Activated T-cell treated with anti-CD3 and anti-CD28 coated beads for 1 hour (primary cell): Measurements from ENCODE around the gene SGO1.
"Not testable (repeated sequence)": the region's sequence is repeated elsewhere in the genome, so short reads cannot be mapped to it uniquely, and the experiment has no call there.

Experiments used
- DNase-seq: peaks from one replicate; pipeline ENCODE4 v3.0.0-alpha.2; 2020; ENCODE audit warnings: low read depth

Gene SGO1

DNA sequence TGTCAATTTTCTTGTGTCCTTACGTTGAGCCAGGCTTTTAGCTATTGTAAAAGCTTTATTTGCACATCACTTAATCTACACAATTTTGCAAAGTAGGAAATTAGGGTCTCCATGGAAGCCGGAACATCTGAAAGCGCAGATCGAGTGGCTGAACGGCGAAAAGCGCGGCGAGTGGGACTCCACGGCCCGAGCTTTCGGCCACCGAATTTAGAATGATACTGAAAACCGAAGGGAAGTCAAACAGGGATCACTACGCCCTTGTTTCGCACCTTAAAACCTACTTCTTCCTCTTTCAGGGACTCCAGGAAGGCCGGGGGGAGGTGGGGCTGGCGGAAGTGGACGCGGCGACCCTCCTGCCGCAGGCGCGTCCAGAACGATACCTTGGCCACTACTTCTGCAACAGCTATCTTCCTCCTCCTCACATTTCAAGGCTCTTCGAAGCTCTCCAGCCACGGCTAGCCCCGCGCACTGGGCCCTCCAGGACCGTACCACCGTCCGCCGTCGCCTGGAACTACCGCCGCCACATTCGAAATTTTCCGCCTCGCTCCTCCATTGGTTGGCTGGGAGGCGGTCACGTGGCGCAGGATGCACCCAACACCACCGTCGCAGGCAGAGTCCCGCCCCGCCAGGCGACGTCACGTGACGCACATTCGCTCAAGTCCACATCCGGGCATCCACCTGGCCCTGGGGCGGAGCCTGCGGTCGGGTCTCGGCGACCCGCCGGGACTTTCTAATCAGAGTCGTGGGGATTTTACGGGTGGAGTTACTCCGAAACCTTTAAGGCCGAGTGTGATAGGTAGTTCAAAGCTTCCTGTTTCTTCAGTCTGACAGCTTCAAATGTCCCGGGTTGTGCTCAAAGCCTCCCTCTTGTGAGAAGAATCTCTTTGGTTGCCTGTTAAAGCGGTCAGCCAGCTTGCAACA, at the start of gene SGO1:
SGO1 (minus strand) TSS at position 528 of the 921 bp plus-strand sequence. CDS start 2,179 bp downstream, outside the sequence.
- peak; percentile 99 for DNase-seq

GRCh38 chr3:20235796-20236195, 49.8 kb upstream of the SGO1 start:
- DNase-seq: no peak

GRCh38 chr3:20232906-20233780, 47.1 kb upstream of the SGO1 start:
- no peak for DNase-seq

DNA sequence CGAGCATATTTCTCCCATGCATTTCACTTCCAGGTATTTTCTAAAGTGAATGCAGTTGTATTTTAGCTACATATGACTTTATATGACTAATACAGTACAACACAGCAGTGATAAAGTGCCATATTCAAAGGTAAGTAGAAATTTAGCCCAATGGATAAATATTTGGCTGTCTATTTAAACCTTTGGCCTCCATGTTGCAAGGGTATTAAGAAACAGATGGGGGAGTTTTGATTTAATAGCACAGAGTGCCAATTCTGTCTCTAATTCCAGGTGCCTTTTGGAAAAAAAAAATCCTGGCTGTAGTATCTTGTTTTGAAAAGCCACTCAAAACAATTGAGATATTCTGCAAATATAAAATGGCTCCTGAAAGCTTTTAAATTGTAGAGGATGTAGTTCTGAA, 44.9 kb upstream of the SGO1 start:
- no peak for DNase-seq

DNA sequence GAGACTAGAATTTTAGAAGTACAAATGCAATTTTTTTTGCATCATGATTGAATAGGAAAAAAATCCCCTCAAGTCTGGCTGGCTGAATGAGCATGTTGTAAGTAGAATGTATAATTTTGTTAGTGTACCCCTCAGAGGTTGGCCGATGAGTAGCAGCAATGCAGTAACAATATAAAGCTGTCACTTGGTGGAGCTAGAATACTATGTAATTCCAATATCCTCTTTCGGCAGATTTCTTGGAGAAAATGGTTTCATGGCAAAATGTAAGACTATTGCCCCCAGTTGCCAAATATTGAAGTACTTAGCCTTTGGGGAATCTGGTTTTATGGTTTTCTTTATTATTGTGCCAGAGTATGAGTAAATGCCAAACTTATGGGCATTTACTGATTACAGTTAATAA, 39.8 kb upstream of the SGO1 start:
- DNase-seq: no peak

DNA sequence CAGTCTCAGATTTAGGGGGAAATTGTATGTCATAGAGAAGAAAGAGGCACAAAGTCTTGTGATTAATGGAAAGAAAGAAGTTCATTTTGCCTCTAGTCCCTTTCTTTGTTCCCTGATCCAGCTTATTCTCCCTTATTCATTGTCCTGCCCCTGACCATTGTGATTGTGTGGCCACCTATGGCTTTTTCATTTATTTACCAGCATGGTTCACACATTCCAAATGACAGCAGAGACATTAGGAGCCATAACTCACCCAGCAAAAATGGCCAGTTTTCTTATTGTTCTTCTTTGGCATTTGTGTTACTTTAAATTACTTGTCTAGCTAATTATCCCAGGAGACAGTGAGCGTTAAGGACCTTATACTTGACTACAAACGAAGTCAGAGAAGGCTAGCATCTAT, 36.3 kb upstream of the SGO1 start:
- DNase-seq: no peak

DNA sequence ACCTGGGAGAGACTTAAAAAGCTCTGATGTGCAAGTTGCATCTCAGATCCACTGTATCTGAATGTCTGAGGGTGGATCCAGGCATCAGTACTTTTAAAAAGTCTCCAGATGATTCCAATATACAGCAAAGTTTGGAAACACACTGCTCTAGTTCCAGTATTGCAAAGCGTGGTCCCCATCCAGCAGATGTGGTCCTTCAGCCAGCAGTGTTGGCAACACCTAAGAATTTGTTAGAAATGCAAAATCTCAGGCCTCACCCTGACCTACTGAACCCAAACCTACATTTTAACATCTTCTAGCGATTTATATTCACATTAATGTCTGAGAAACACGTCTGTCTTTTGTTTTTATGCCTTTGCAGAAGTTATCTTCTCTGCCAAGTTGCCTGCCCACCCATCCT, 32.2 kb upstream of the SGO1 start:
- DNase-seq: no peak

DNA sequence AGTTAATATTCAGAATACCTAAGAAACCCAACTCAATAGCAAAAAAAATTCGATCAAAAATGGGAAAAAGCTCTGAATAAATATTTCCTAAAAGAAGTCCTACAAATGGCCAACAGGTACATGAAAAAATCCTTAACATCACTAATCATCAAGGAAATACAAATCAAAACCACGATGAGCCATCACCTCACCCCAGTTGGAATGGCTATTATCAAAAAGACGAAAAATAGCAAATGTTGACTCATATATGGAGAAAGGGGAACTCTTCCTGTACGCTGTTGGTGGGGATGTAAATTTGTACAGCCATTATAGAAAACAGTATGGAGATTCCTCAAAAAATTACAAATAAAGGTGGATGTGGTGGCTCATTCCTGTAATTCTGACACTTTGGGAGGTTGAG, 29.6 kb upstream of the SGO1 start:
- no peak for DNase-seq

DNA sequence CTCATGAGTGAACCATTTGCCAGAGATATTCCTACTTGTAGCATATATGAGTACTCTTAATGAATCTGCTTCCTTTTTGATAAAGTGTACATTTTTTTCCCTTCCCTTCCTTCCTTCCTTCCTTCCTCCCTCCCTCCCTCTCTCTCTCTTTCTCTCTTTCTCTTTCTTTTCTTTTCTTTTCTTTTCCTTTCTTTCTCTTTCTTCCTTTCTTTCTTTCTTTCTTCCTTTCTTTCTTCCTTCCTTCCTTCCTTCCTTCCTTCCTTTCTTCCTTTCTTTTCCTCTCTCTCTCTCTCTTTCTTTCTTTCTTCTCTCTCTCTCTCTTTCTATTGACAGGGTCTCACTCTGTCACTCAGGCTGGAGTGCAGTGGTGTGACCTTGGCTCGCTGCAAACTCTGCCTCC, 27.5 kb upstream of the SGO1 start:
- DNase-seq: not testable (repeated sequence)

DNA sequence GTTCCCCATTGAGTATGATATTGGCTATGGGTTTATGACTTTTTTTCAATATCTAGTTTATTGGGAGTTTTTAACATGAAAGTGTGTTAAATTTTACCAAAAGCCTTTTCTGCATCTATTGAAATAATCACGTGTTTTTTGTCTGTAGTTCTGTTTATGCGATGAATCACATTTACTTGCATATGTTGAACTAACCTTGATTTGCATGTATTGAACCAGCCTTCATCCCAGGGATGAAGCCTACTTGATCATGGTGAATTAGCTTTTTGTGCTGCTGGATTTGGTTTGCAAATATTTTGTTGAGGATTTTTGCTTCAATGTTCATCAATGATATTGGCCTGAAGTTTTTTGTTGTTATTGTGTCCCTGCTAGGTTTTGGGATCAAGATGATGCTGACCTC, 21.9 kb upstream of the SGO1 start:
- DNase-seq: not testable (repeated sequence)

DNA sequence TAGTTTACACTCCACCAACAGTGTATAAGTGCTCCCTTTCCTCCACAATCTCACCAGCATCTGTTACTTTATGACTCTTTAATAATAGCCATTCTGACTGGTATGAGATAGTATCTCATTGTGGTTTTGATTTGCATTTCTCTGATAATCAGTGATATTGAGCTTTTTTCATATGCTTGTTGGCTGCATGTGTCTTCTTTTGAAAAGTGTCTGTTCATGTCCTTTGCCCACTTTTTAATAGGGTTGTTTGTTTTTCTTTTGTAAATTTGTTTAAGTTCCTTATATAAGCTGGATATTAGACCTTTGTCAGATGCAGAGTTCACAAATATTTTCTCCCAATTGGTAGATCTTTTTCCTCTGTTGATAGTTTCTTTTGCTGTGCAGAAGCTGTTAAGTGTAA, 19.9 kb upstream of the SGO1 start:
- not testable (repeated sequence) for DNase-seq

GRCh38 chr3:20201143-20201542, 15.1 kb upstream of the SGO1 start:
- DNase-seq: no peak

GRCh38 chr3:20197775-20198174, 11.8 kb upstream of the SGO1 start:
- DNase-seq: no peak

- DNase-seq: no peak
Measured at GRCh38 chr3:20194793-20195460, 8.9 kb upstream of the SGO1 start.

DNA sequence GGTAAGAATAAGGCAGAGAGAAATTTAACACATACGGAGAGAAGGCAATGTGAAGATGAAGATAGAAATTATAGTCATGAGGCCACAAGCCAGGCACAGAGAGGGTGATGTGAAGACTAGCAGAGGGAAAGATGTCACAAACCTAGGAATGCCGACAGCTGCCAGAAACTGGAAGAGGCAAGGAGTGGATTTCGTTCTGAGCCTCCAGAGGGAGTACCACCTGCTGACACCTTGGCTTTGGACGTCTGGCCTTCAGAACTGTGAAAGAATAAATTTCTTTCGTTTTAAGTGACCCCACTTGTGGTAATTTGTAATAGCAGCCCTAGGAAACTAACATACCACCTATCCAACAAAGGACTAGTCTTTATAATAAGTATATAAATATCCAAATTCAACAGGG, 5.0 kb upstream of the SGO1 start:
- no peak for DNase-seq

DNA sequence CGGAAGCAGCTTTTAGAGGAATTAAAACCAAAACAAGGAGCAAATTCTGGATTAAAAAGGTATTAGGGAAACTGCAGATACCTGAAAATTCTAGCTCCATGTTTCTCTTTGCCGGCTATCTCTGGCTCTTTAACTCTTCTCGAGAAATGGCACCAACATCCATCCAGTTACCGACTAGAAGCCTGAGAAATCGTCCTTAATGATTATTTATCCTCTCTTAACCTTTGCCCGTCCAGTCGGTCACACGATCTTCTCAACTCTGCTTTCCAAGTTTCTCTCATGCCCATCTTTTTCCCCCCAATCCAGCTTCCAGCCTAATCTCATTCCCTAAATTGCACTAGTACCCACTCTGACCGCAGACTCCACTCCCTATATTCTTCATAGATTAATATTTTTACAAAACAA, 596 bp upstream of the SGO1 start:
- DNase-seq: no peak

DNA sequence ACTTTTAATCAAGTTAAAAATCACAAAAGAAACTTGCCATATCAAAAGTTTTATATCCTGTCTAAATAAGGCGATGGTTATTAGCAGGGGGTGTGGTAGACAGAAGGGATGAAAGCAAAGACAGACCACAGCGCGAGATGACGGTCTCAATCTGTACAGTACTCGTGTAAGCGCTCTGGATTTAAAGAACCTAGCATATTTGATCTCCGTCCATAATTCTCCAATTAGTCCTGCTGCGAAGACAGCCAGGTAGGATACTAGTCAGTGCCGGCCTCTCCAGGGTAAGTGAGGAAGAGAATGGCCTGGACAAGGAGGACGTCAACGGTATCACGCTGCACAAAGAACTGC, 701 bp downstream of the SGO1 start:
- no peak for DNase-seq

DNA sequence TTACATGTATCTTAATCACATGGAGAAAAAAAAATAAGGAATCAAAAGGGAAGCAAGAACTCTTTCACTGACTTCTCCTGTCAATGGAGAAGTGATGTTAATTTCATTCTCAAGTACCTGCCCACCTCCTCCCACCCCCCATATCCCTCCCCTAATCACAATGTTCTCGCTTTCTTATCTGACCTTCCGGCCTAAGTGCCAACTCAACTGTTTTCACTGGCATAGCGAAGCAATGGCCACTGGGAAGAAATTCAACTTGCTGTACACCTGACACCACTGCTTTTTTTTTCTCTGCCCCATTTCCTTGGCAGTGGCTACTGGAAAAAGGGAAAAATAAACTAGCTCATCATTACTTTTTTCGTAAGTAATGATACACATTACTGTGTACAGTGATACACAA, 3.8 kb downstream of the SGO1 start:
- DNase-seq: no peak

GRCh38 chr3:20181276-20181675, 4.7 kb downstream of the SGO1 start:
- DNase-seq: no peak

GRCh38 chr3:20173844-20174410, 12.1 kb downstream of the SGO1 start:
- DNase-seq: no peak

- no peak for DNase-seq
Measured at GRCh38 chr3:20161714-20162113, 24.3 kb downstream of the SGO1 start.

- no peak for DNase-seq
Measured at GRCh38 chr3:20160230-20160629, 25.8 kb downstream of the SGO1 start.
